GM10266 (cell line): ENCODE results near the gene ZBTB26.
"Not testable (repeated sequence)": the region's sequence is repeated elsewhere in the genome, so short reads cannot be mapped to it uniquely, and the experiment has no call there.

Experiments used
- DNase-seq: peaks from one replicate; pipeline ENCODE4 v3.0.0; 2012; ENCODE audit errors: extremely low spot score
- CTCF ChIP-seq: IDR thresholded peaks from 2 replicates; pipeline ENCODE4 v1.5.1; 2012; ENCODE audit warnings: mild to moderate bottlenecking, low read depth; ENCODE audit not compliant: control insufficient read depth, insufficient read depth; ENCODE audit errors: missing control alignments

ZBTB26 gene

GRCh38 chr9:122904466-122904822, 26.9 kb downstream of the ZBTB26 start:
- TF ChIP-seq CTCF = no peak
- DNase-seq = peak; percentile 49

- peak; percentile 34 for DNase-seq
- TF ChIP-seq CTCF = no peak
Measured at GRCh38 chr9:122900791-122901190, 30.5 kb downstream of the ZBTB26 start.

- DNase-seq = no peak
- no peak for TF ChIP-seq CTCF
Measured at GRCh38 chr9:122897969-122898368, 33.3 kb downstream of the ZBTB26 start.

GRCh38 chr9:122888480-122888879, 42.8 kb downstream of the ZBTB26 start:
- no peak for TF ChIP-seq CTCF

GRCh38 chr9:122883125-122883524, 48.2 kb downstream of the ZBTB26 start:
- DNase-seq = no peak
- no peak for TF ChIP-seq CTCF

More at GRCh38 chr9:122888480-122888879, 42.8 kb downstream of the ZBTB26 start:
- no peak for DNase-seq

GRCh38 chr9:122879443-122879842, 51.9 kb downstream of the ZBTB26 start:
- TF ChIP-seq CTCF = no peak
- DNase-seq = no peak

GRCh38 chr9:122875523-122875922, 55.8 kb downstream of the ZBTB26 start:
- no peak for TF ChIP-seq CTCF
- DNase-seq = no peak

- not testable (repeated sequence) for DNase-seq
Measured at GRCh38 chr9:122867276-122867675, 64.0 kb downstream of the ZBTB26 start.
